H1 (cell line): ENCODE data around the gene ZBTB45. TPM values are rescaled to one million over a fixed set of nuclear protein-coding genes. Genes with fewer than 3 reads are reported as not detected.

ENCODE experiments used
- CTCF ChIA-PET: fragments of 300-600 bp; sonication (Branson Sonifier 250); formaldehyde crosslinking; loops from one replicate; lab custom pipeline; 2021; ENCODE audit not compliant: partially characterized antibody; lab: Charles Lee
- POLR2A ChIA-PET: fragments of 300-600 bp; sonication (Branson Sonifier 250); formaldehyde crosslinking; loops from one replicate; lab custom pipeline; 2021; ENCODE audit warnings: inconsistent platforms; ENCODE audit not compliant: partially characterized antibody; lab: Charles Lee
- DNase-seq, 2 experiments: peaks; one replicate each; pipeline versions ENCODE4 v3.0.0 to v3.0.0-alpha.2; 2010 to 2022; ENCODE audit warnings: low spot score in 2 of 2, low read depth in 1 of 2, mixed read lengths in 1 of 2
- FAIRE-seq: peaks from 2 replicates; lab custom pipeline; 2011; peaks lifted over from hg19 to GRCh38; lab: Jason Lieb, UNC
- H2AFZ ChIP-seq: 2 replicates; pipeline ENCODE4 v1.8.1; 2012; ENCODE audit warnings: low read length, inconsistent platforms
- H2AK5ac ChIP-seq: 2 replicates; pipeline ENCODE4 v1.6.1; 2013; ENCODE audit warnings: low read depth, low read length
- H2BK120ac ChIP-seq: replicated peaks from 2 replicates; pipeline ENCODE3; 2013; ENCODE audit warnings: low read depth, low read length, inconsistent platforms
- H2BK12ac ChIP-seq: 2 replicates; pipeline ENCODE4 v1.6.1; 2013; ENCODE audit warnings: low read depth, low read length
- H2BK15ac ChIP-seq: 2 replicates; pipeline ENCODE4 v1.6.1; 2013; ENCODE audit warnings: low read length
- H2BK20ac ChIP-seq: 2 replicates; pipeline ENCODE4 v1.6.1; 2013; ENCODE audit warnings: low read length
- H2BK5ac ChIP-seq: 2 replicates; pipeline ENCODE4 v1.6.1; 2013; ENCODE audit warnings: low read depth, low read length
- H3K14ac ChIP-seq: 2 replicates; pipeline ENCODE4 v1.6.1; 2013; ENCODE audit warnings: inconsistent platforms; ENCODE audit not compliant: insufficient read length
- H3K18ac ChIP-seq: 2 replicates; pipeline ENCODE4 v1.6.1; 2013; ENCODE audit warnings: low read length; ENCODE audit errors: extremely low read depth
- H3K23ac ChIP-seq: 2 replicates; pipeline ENCODE4 v1.6.1; 2013; ENCODE audit warnings: inconsistent platforms; ENCODE audit not compliant: insufficient read length
- H3K23me2 ChIP-seq: 2 replicates; pipeline ENCODE4 v1.6.1; 2013; ENCODE audit warnings: low read depth, low read length
- H3K27ac ChIP-seq: 2 replicates; pipeline ENCODE4 v1.6.1; 2011; ENCODE audit warnings: low read depth, low read length, inconsistent platforms
- H3K27me3 ChIP-seq, 4 experiments: replicated peaks in 1 of 4; 1 replicate in 1 of 4; 2 replicates in 3 of 4; pipeline versions ENCODE4 v1.6.1 to v1.8.1; 2011 to 2013; ENCODE audit warnings: low read length in 3 of 4, mild to moderate bottlenecking in 3 of 4, inconsistent platforms in 2 of 4, mixed read lengths in 2 of 4, moderate library complexity in 1 of 4; ENCODE audit not compliant: control insufficient read depth in 3 of 4, insufficient read depth in 3 of 4; ENCODE audit errors: extremely low read depth in 1 of 4
- H3K36me3 ChIP-seq, 4 experiments: 2 replicates each; pipeline versions ENCODE4 v1.6.1 to v1.8.1; 2011 to 2013; ENCODE audit warnings: mild to moderate bottlenecking in 4 of 4, low read length in 3 of 4, moderate library complexity in 2 of 4, control low read depth in 1 of 4, inconsistent platforms in 1 of 4; ENCODE audit not compliant: insufficient read depth in 4 of 4, control insufficient read depth in 2 of 4
- H3K4ac ChIP-seq: replicated peaks from 2 replicates; pipeline ENCODE3; 2013; ENCODE audit warnings: low read length, low read depth, mixed read lengths, inconsistent platforms; ENCODE audit not compliant: insufficient read length
- H3K4me1 ChIP-seq, 4 experiments: replicated peaks in 1 of 4; 1 replicate in 1 of 4; 2 replicates in 3 of 4; pipeline versions ENCODE4 v1.6.1 to v1.8.1; 2011 to 2013; ENCODE audit warnings: low read length in 3 of 4, inconsistent platforms in 2 of 4, mixed read lengths in 1 of 4; ENCODE audit not compliant: insufficient read depth in 4 of 4, control insufficient read depth in 3 of 4
- H3K4me2 ChIP-seq, 2 experiments: 2 replicates each; pipeline versions ENCODE4 v1.6.1 to v1.8.1; 2011 to 2013; ENCODE audit warnings: low read depth in 2 of 2, low read length in 2 of 2, control low read depth in 1 of 2, inconsistent platforms in 1 of 2, mild to moderate bottlenecking in 1 of 2; ENCODE audit not compliant: insufficient read depth in 1 of 2
- H3K4me3 ChIP-seq, 4 experiments: fragments of 200-600, 300-600 bp in 1 of 4; sonication (generic), shearing (Covaris generic), sonication (Bioruptor Twin) in 1 of 4; 2 replicates each; pipeline versions ENCODE4 v1.5.1 to v1.8.1; 2011 to 2016; ENCODE audit warnings: low read length in 4 of 4, low read depth in 3 of 4, control low read depth in 2 of 4, inconsistent platforms in 2 of 4, mild to moderate bottlenecking in 2 of 4, mixed read lengths in 1 of 4, moderate library complexity in 1 of 4; ENCODE audit not compliant: insufficient read depth in 2 of 4; ENCODE audit errors: extremely low read depth in 1 of 4
- H3K56ac ChIP-seq: replicated peaks from 2 replicates; pipeline ENCODE3; 2013; ENCODE audit warnings: low read depth, mild to moderate bottlenecking, mixed read lengths, low read length, inconsistent platforms; ENCODE audit not compliant: insufficient read length
- H3K79me1 ChIP-seq: 2 replicates; pipeline ENCODE4 v1.6.1; 2013; ENCODE audit warnings: low read depth, low read length, control low read depth
- H3K79me2 ChIP-seq, 2 experiments: 2 replicates each; pipeline versions ENCODE4 v1.6.1 to v1.8.1; 2012 to 2013; ENCODE audit warnings: low read length in 2 of 2, mild to moderate bottlenecking in 2 of 2, inconsistent platforms in 1 of 2; ENCODE audit not compliant: insufficient read depth in 2 of 2, control insufficient read depth in 1 of 2
- H3K9ac ChIP-seq, 4 experiments: replicated peaks in 1 of 4; 1 replicate in 1 of 4; 2 replicates in 3 of 4; pipeline versions ENCODE4 v1.6.1 to v1.8.1; 2011 to 2013; ENCODE audit warnings: low read depth in 3 of 4, low read length in 3 of 4, control low read depth in 2 of 4, mild to moderate bottlenecking in 2 of 4, moderate library complexity in 2 of 4, inconsistent platforms in 1 of 4; ENCODE audit errors: extremely low read depth in 1 of 4
- H3K9me3 ChIP-seq, 2 experiments: 2 replicates each; pipeline versions ENCODE4 v1.6.1 to v1.8.1; 2012 to 2013; ENCODE audit warnings: mild to moderate bottlenecking in 2 of 2, moderate library complexity in 2 of 2, control low read depth in 1 of 2, inconsistent platforms in 1 of 2, low read depth in 1 of 2, low read length in 1 of 2, mixed read lengths in 1 of 2; ENCODE audit not compliant: insufficient read depth in 2 of 2
- H4K20me1 ChIP-seq, 2 experiments: replicated peaks in 1 of 2; 2 replicates each; pipeline versions ENCODE3 to v1.8.1; 2011 to 2013; ENCODE audit warnings: inconsistent platforms in 2 of 2, low read length in 2 of 2, mild to moderate bottlenecking in 1 of 2; ENCODE audit not compliant: insufficient read depth in 2 of 2, control insufficient read depth in 1 of 2
- H4K5ac ChIP-seq: 2 replicates; pipeline ENCODE4 v1.6.1; 2013; ENCODE audit warnings: low read length, low read depth, mixed read lengths, inconsistent platforms; ENCODE audit not compliant: insufficient read length
- H4K8ac ChIP-seq: 2 replicates; pipeline ENCODE4 v1.8.0; 2013; ENCODE audit warnings: mild to moderate bottlenecking, moderate library complexity, low read length, inconsistent platforms; ENCODE audit not compliant: insufficient read depth; ENCODE audit errors: extremely low read depth
- H4K91ac ChIP-seq: replicated peaks from 2 replicates; pipeline ENCODE3; 2013; ENCODE audit warnings: low read length, mixed read lengths, inconsistent platforms; ENCODE audit not compliant: insufficient read length
- ASH2L ChIP-seq: fragments of 200-600, 300-600 bp; sonication (generic); IDR thresholded peaks from one replicate; pipeline ENCODE4 v1.7.1; 2017; ENCODE audit warnings: low read length
- EGR1 ChIP-seq: IDR thresholded peaks from 2 replicates; pipeline ENCODE4 v1.6.1; 2011; ENCODE audit warnings: low read depth, low read length, borderline replicate concordance
- HDAC2 ChIP-seq, 2 experiments: fragments of 300-600 bp in 1 of 2; sonication (generic) in 1 of 2; IDR thresholded peaks; 2 replicates each; pipeline ENCODE4 v1.6.1; 2011 to 2012; ENCODE audit warnings: low read depth in 2 of 2, low read length in 2 of 2, mild to moderate bottlenecking in 2 of 2, moderate library complexity in 2 of 2, borderline replicate concordance in 1 of 2, inconsistent platforms in 1 of 2
- MAFK ChIP-seq: IDR thresholded peaks from 2 replicates; pipeline ENCODE4 v1.6.1; 2012; ENCODE audit warnings: low read depth, mild to moderate bottlenecking, improper control_type of control experiment, low read length
- NANOG ChIP-seq: IDR thresholded peaks from 2 replicates; pipeline ENCODE4 v1.6.1; 2011; ENCODE audit warnings: low read length, low read depth, mild to moderate bottlenecking, inconsistent platforms; ENCODE audit not compliant: insufficient read depth, poor library complexity, severe bottlenecking
- SIN3A ChIP-seq, 2 experiments: IDR thresholded peaks in 1 of 2; conservative IDR thresholded peaks in 1 of 2; 2 replicates each; pipeline ENCODE4 v1.6.1; 2011 to 2012; ENCODE audit warnings: low read length in 2 of 2, improper control_type of control experiment in 1 of 2, low read depth in 1 of 2, mild to moderate bottlenecking in 1 of 2
- SIRT6 ChIP-seq: IDR thresholded peaks from one replicate; pipeline ENCODE4 v1.7.1; 2012; ENCODE audit warnings: low read length, inconsistent platforms
- SUZ12 ChIP-seq: fragments of 200-600 bp; sonication (generic); IDR thresholded peaks from 2 replicates; pipeline ENCODE4 v1.6.1; 2012; ENCODE audit warnings: mild to moderate bottlenecking, inconsistent platforms, low read length, moderate library complexity, mixed read lengths
- TEAD4 ChIP-seq: IDR thresholded peaks from 2 replicates; pipeline ENCODE4 v1.6.1; 2012; ENCODE audit warnings: low read depth, low read length, inconsistent platforms, mixed read lengths
- WGBS, 2 experiments: shearing (Covaris generic) in 1 of 2; methylation state at CpG; one replicate each; pipeline versions ENCODE4 v1.1.6 to v1.1.7; 2013 to 2015; ENCODE audit warnings: low lambda C conversion rate in 2 of 2, mixed read lengths in 2 of 2, inconsistent platforms in 1 of 2, low coverage in 1 of 2, missing lambda C conversion rate in 1 of 2; ENCODE audit not compliant: insufficient replicate concordance in 2 of 2, insufficient coverage in 1 of 2, insufficient read length in 1 of 2; ENCODE audit errors: extremely low coverage in 1 of 2, missing lambda C conversion rate in 1 of 2; 5-methylcytosine and 5-hydroxymethylcytosine counted together
- polyA plus RNA-seq, 7 experiments: library from polyadenylated mRNA; depleted of rRNA in 3 of 7; stranded (reverse) in 5 of 7; unstranded in 2 of 7; fragments of >200 nt in 5 of 7; fragments of 200-250 nt in 2 of 7; gene quantifications; 1 replicate in 5 of 7; 2 replicates in 1 of 7; 4 replicates in 1 of 7; pipeline versions ENCODE4 v1.2.1 to v1.2.3, GENCODE V29; 2011 to 2013; ENCODE audit warnings: missing spikeins in 2 of 7, mixed read lengths in 2 of 7
- total RNA-seq: library from RNA; stranded (reverse); fragmentation: NEBNext Ultra II Directional; extraction: Animal tissue kit (Norgen Biotek cat#: 25700); gene quantifications from 2 replicates; pipeline ENCODE4 v1.2.1, GENCODE V29; 2021
- TF ChIP-seq, protein P1 (sequence below): IDR thresholded peaks from 2 replicates; pipeline ENCODE4 v1.6.1; 2012; ENCODE audit warnings: inconsistent platforms

Gene ZBTB45
- total and polyA plus RNA-seq, 2 of the 8 experiments (the other 6 are each of a cell fraction or from before 2014, with no cell fraction given), result 16.9 to 17.2 TPM

- Histone ChIP-seq H3K9ac (no peak overlapping the region), H3K23ac (no peak overlapping the region), H3K56ac (no peak overlapping the region), H3K27ac (no peak overlapping the region), H3K9me3 (no peaks in the 10 kb centered on the region), H3K27me3 (peaks cover 0 to 16% (median 6%) of the 10 kb centered on the region in 4 experiments; a peak in 4 of 7 replicates), H3K36me3 (peaks cover 0 to 3% (median 1%) of the 10 kb centered on the region in 4 experiments; a peak in 3 of 8 replicates), H3K23me2 (peaks cover 19% of the 10 kb centered on the region), H2BK5ac (no peak overlapping the region), H3K18ac (no peak overlapping the region), H3K4me2 (peak overlapping the region; percentile 69 to 86; a peak in 1 of 4 replicates), H2BK20ac (0 out of 2 replicates have a peak overlapping the region, but pooled peaks have one; percentile 10), H2AK5ac (no peak overlapping the region), H3K79me1 (no peaks in the 10 kb centered on the region; the same call in 1 of the 2 replicates), H4K91ac (no peak overlapping the region), H3K4ac (peak overlapping the region; percentile 71), H3K79me2 (no peaks in the 10 kb centered on the region), H4K8ac (no peak overlapping the region), H3K14ac (no peak overlapping the region), H2BK15ac (no peak overlapping the region), H2AFZ (no peak overlapping the region), H4K5ac (no peak overlapping the region), H4K20me1 (peaks cover 0 to 2% of the 10 kb centered on the region in 2 experiments), H2BK12ac (no peak overlapping the region), H3K4me3 (0 out of 8 replicates have a peak overlapping the region, but pooled peaks of 1 of the 4 experiments have one; percentile 55), H2BK120ac (no peak overlapping the region), H3K4me1 (peaks cover 0 to 28% (median 11%) of the 10 kb centered on the region in 4 experiments; a peak in 6 of 7 replicates)
- no peak for DNase-seq
- no peak for TF ChIP-seq HDAC2 (IDR thresholded peaks at IDR 0.05; ENCODE audit: borderline replicate concordance in 1 of 2, low read depth in 2 of 2, low read length in 2 of 2)
- TF ChIP-seq MAFK, result no peak
- TF ChIP-seq SIRT6, result no peak
- TF ChIP-seq, protein P1, sequence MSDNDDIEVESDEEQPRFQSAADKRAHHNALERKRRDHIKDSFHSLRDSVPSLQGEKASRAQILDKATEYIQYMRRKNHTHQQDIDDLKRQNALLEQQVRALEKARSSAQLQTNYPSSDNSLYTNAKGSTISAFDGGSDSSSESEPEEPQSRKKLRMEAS, result no peak
- TF ChIP-seq NANOG, result no peak
- no peak for TF ChIP-seq ASH2L
- no peak for TF ChIP-seq SIN3A (conservative IDR thresholded peaks at IDR 0.05 in 1 of 2, IDR thresholded peaks at IDR 0.05 in 1 of 2; ENCODE audit: low read depth in 1 of 2, low read length in 2 of 2)
- TF ChIP-seq SUZ12, result no peak
- no peak for TF ChIP-seq TEAD4
- no peak for TF ChIP-seq EGR1
- FAIRE-seq, result no peak
- ChIA-PET CTCF (interaction anchor here (0.9 to 7.3 kb wide), 4 partner anchors 17 to 44 kb away, joined by 3 to 35 read pairs (median 8); partner anchors contain the start of gene ZBTB45), POLR2A (interaction anchor here (0.9 to 17.2 kb wide), 4 partner anchors 14 to 45 kb away, joined by 4 to 434 read pairs (median 96); partner anchors contain the start of genes CHMP2A, SLC27A5, TRIM28 and ZBTB45)
- 89% methylated on average over 6 of the region's 6 CpGs; no CpG with 5 or more reads in 1 of the 2 experiments for WGBS, 2 experiments
These were observed 44.2 kb upstream of the ZBTB45 start for GRCh38 chr19:58563823-58564222.
